Measurements from ENCODE around the gene SFMBT2. TPM values are rescaled to one million over a fixed set of nuclear protein-coding genes. Genes with fewer than 3 reads are reported as not detected.

SFMBT2 gene
- total RNA-seq, 1 donor from 2014 or later = 18.7 TPM

GRCh38 chr10:7291487-7292270 is 119.2 kb downstream of the SFMBT2 start:
- H3K4me1 Mint-ChIP-seq = peaks cover 14% of the 10 kb centered on the region
- H3K27ac Mint-ChIP-seq = no peak overlapping the region
- ChIA-PET CTCF (no interaction called here), POLR2A (no interaction called here)
- H3K9me3 Mint-ChIP-seq = no peaks in the 10 kb centered on the region
- no peaks in the 10 kb centered on the region for H3K36me3 Mint-ChIP-seq (ENCODE audit: low read depth)
- TF ChIP-seq, protein P1, sequence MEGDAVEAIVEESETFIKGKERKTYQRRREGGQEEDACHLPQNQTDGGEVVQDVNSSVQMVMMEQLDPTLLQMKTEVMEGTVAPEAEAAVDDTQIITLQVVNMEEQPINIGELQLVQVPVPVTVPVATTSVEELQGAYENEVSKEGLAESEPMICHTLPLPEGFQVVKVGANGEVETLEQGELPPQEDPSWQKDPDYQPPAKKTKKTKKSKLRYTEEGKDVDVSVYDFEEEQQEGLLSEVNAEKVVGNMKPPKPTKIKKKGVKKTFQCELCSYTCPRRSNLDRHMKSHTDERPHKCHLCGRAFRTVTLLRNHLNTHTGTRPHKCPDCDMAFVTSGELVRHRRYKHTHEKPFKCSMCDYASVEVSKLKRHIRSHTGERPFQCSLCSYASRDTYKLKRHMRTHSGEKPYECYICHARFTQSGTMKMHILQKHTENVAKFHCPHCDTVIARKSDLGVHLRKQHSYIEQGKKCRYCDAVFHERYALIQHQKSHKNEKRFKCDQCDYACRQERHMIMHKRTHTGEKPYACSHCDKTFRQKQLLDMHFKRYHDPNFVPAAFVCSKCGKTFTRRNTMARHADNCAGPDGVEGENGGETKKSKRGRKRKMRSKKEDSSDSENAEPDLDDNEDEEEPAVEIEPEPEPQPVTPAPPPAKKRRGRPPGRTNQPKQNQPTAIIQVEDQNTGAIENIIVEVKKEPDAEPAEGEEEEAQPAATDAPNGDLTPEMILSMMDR (IDR thresholded peaks at IDR 0.05) = no peak
- DNase-seq (no peak), ATAC-seq (ENCODE audit: low read depth) (no peak)
- intact Hi-C loops (cut with micrococcal nuclease) = no loop called here
- no peaks in the 10 kb centered on the region for H3K27me3 Mint-ChIP-seq
- H3K4me3 Mint-ChIP-seq = no peak overlapping the region

- Mint-ChIP-seq H3K4me3 (no peak overlapping the region), H3K27me3 (no peaks in the 10 kb centered on the region), H3K9me3 (no peaks in the 10 kb centered on the region), H3K27ac (no peak overlapping the region), H3K4me1 (peaks cover 4% of the 10 kb centered on the region), H3K36me3 (ENCODE audit: low read depth) (peaks cover 2% of the 10 kb centered on the region)
- ChIA-PET POLR2A (no interaction called here), CTCF (no interaction called here)
- ATAC-seq (ENCODE audit: low read depth) = no peak
- no peak for DNase-seq
- intact Hi-C loops (cut with micrococcal nuclease) = no loop called here
- TF ChIP-seq, protein P1 (IDR thresholded peaks at IDR 0.05) = no peak
Measured at GRCh38 chr10:7288060-7288690, 122.7 kb downstream of the SFMBT2 start.

- TF ChIP-seq, protein P1 (IDR thresholded peaks at IDR 0.05) = no peak
- no peak for DNase-seq
- Mint-ChIP-seq H3K4me1 (peaks cover 4% of the 10 kb centered on the region), H3K27me3 (no peaks in the 10 kb centered on the region), H3K4me3 (no peak overlapping the region), H3K27ac (no peak overlapping the region), H3K9me3 (no peaks in the 10 kb centered on the region), H3K36me3 (ENCODE audit: low read depth) (peaks cover 2% of the 10 kb centered on the region)
- ChIA-PET CTCF (no interaction called here), POLR2A (no interaction called here)
- ATAC-seq (ENCODE audit: low read depth) = no peak
- intact Hi-C loops (cut with micrococcal nuclease) = no loop called here
Measured at GRCh38 chr10:7287377-7287776, 123.5 kb downstream of the SFMBT2 start.

- Mint-ChIP-seq H3K4me3 (no peak overlapping the region), H3K36me3 (ENCODE audit: low read depth) (peaks cover 2% of the 10 kb centered on the region), H3K27me3 (no peaks in the 10 kb centered on the region), H3K27ac (no peak overlapping the region), H3K4me1 (no peaks in the 10 kb centered on the region), H3K9me3 (no peaks in the 10 kb centered on the region)
- ChIA-PET POLR2A (no interaction called here), CTCF (no interaction called here)
- TF ChIP-seq, protein P1 (IDR thresholded peaks at IDR 0.05) = no peak
- intact Hi-C loops (cut with micrococcal nuclease) = no loop called here
- ATAC-seq (ENCODE audit: low read depth) (no peak), DNase-seq (no peak)
Measured at GRCh38 chr10:7285522-7286322, 125.1 kb downstream of the SFMBT2 start.

DNA sequence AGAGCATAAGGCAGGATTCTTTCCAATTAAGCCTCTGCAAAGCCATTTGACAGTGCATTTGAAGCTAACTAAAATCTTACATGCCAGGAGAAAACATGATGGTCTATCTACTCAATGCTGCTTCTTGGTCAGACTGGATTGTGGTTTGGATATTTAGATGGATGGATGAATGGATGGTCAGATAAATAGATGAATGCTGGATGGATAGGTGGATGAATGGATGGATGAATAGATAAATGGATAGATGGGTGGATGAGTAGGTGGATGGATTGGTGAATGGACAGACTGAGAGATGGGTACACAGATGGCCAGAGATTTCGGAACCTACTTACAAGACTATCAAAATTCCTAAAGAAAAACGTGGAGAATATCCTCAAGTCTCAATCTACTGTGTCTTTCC is 127.6 kb downstream of the SFMBT2 start:
- DNase-seq = no peak
- peaks cover 4% of the 10 kb centered on the region for H3K36me3 Mint-ChIP-seq (ENCODE audit: low read depth)
- H3K9me3 Mint-ChIP-seq = no peaks in the 10 kb centered on the region
- TF ChIP-seq, protein P1 (IDR thresholded peaks at IDR 0.05) = no peak
- ChIA-PET CTCF (no interaction called here), POLR2A (no interaction called here)
- peaks cover 4% of the 10 kb centered on the region for H3K4me1 Mint-ChIP-seq
- H3K27me3 Mint-ChIP-seq = no peaks in the 10 kb centered on the region
- no peak overlapping the region for H3K4me3 Mint-ChIP-seq
- no peak overlapping the region for H3K27ac Mint-ChIP-seq
- no peak for ATAC-seq (ENCODE audit: low read depth)
- intact Hi-C loops (cut with micrococcal nuclease) = no loop called here

Measured in activated B cell treated with CpG ODN at 0.5 μM for 24 hours (primary cell).